ENCODE measurements around the gene MIOS. TPM values are rescaled to one million over a fixed set of nuclear protein-coding genes. Genes with fewer than 3 reads are reported as not detected.

The MIOS gene
- total and polyA plus RNA-seq, 2 of the 8 experiments (the other 6 are each of a cell fraction or from before 2014, with no cell fraction given) = 15.5 to 50.7 TPM

GRCh38 chr7:7527047-7527446, 39.6 kb upstream of the MIOS start:
- no peaks in the 10 kb centered on the region for H3K23me2 ChIP-seq (ENCODE audit: low read depth, low read length)
- H2BK15ac ChIP-seq (ENCODE audit: low read length) = no peak overlapping the region
- no peak overlapping the region for H4K5ac ChIP-seq (ENCODE audit: insufficient read length, low read depth, low read length)
- H3K4me1 ChIP-seq (replicated peaks in 1 of 4; ENCODE audit: control insufficient read depth in 3 of 4, insufficient read depth in 4 of 4, low read length in 3 of 4) = no peaks in the 10 kb centered on the region
- H4K20me1 ChIP-seq (replicated peaks in 1 of 2; ENCODE audit: control insufficient read depth in 1 of 2, insufficient read depth in 2 of 2, low read length in 2 of 2) = no peaks in the 10 kb centered on the region
- no peak overlapping the region for H2BK120ac ChIP-seq (replicated peaks; ENCODE audit: low read depth, low read length)
- TF ChIP-seq CEBPB (IDR thresholded peaks at IDR 0.05; ENCODE audit: low read depth, low read length) (no peak), YY1 (IDR thresholded peaks at IDR 0.05; ENCODE audit: low read depth, low read length) (no peak), ASH2L (IDR thresholded peaks at IDR 0.05; ENCODE audit: low read length) (no peak), RAD21 (IDR thresholded peaks at IDR 0.05 in 1 of 2, conservative IDR thresholded peaks at IDR 0.05 in 1 of 2; ENCODE audit: low read depth in 2 of 2, low read length in 2 of 2) (no peak), RNF2 (IDR thresholded peaks at IDR 0.05; ENCODE audit: borderline replicate concordance, low read depth, low read length, missing control alignments, poor library complexity, severe bottlenecking) (no peak), TAF1 (IDR thresholded peaks at IDR 0.05; ENCODE audit: low read depth, low read length) (no peak), ATF2 (IDR thresholded peaks at IDR 0.05; ENCODE audit: low read length) (no peak), SP2 (IDR thresholded peaks at IDR 0.05; ENCODE audit: low read length) (no peak), PHF8 (conservative IDR thresholded peaks at IDR 0.05; ENCODE audit: low read depth, low read length) (no peak), KDM1A (IDR thresholded peaks at IDR 0.05; ENCODE audit: borderline replicate concordance, low read length) (no peak), POLR2A (IDR thresholded peaks at IDR 0.05; ENCODE audit: control extremely low read depth in 1 of 2, low read depth in 2 of 2, low read length in 2 of 2) (no peak), KDM4A (IDR thresholded peaks at IDR 0.05; ENCODE audit: low read depth, low read length, severe bottlenecking) (no peak)
- no peak overlapping the region for H3K27ac ChIP-seq (ENCODE audit: low read depth, low read length)
- no peak overlapping the region for H3K9ac ChIP-seq (replicated peaks in 1 of 4; ENCODE audit: extremely low read depth in 1 of 4, low read depth in 3 of 4, low read length in 3 of 4)
- no peak overlapping the region for H3K4me3 ChIP-seq (ENCODE audit: extremely low read depth in 1 of 4, insufficient read depth in 2 of 4, low read depth in 3 of 4, low read length in 4 of 4)
- H3K4me2 ChIP-seq (ENCODE audit: insufficient read depth in 1 of 2, low read depth in 2 of 2, low read length in 2 of 2) = no peak overlapping the region
- POLR2A ChIA-PET (ENCODE audit: partially characterized antibody) = no interaction called here
- no peak overlapping the region for H4K91ac ChIP-seq (replicated peaks; ENCODE audit: insufficient read length, low read length)
- 100% methylated on average over 3 of the region's 3 CpGs; no CpG with 5 or more reads in 1 of the 2 experiments for WGBS, 2 experiments (ENCODE audit: extremely low coverage in 1 of 2, insufficient coverage in 1 of 2, insufficient read length in 1 of 2, insufficient replicate concordance in 2 of 2, low coverage in 1 of 2, low lambda C conversion rate in 2 of 2, missing lambda C conversion rate in 1 of 2)
- no peaks in the 10 kb centered on the region for H3K27me3 ChIP-seq (replicated peaks in 1 of 4; ENCODE audit: control insufficient read depth in 3 of 4, extremely low read depth in 1 of 4, insufficient read depth in 3 of 4, low read length in 3 of 4)
- H2BK5ac ChIP-seq (ENCODE audit: low read depth, low read length) = no peak overlapping the region
- H3K56ac ChIP-seq (replicated peaks; ENCODE audit: insufficient read length, low read depth, low read length) = no peak overlapping the region
- no peak for DNase-seq (ENCODE audit: low read depth in 1 of 2, low spot score in 2 of 2)
- no peak overlapping the region for H3K14ac ChIP-seq (ENCODE audit: insufficient read length)
- FAIRE-seq = no peak
- H2AFZ ChIP-seq (ENCODE audit: low read length) = no peak overlapping the region
- no peaks in the 10 kb centered on the region for H3K36me3 ChIP-seq (ENCODE audit: control insufficient read depth in 2 of 4, insufficient read depth in 4 of 4, low read length in 3 of 4)
- H4K8ac ChIP-seq (ENCODE audit: extremely low read depth, insufficient read depth, low read length) = no peak overlapping the region
- H3K79me2 ChIP-seq (ENCODE audit: control insufficient read depth in 1 of 2, insufficient read depth in 2 of 2, low read length in 2 of 2) = no peaks in the 10 kb centered on the region
- no peak overlapping the region for H3K4ac ChIP-seq (replicated peaks; ENCODE audit: insufficient read length, low read depth, low read length)
- H3K23ac ChIP-seq (ENCODE audit: insufficient read length) = no peak overlapping the region
- no peaks in the 10 kb centered on the region for H3K79me1 ChIP-seq (ENCODE audit: low read depth, low read length)
- H2BK20ac ChIP-seq (ENCODE audit: low read length) = no peak overlapping the region
- no peak overlapping the region for H2BK12ac ChIP-seq (ENCODE audit: low read depth, low read length)
- H3K18ac ChIP-seq (ENCODE audit: extremely low read depth, low read length) = no peak overlapping the region
- no peak overlapping the region for H2AK5ac ChIP-seq (ENCODE audit: low read depth, low read length)
- CTCF ChIA-PET (ENCODE audit: partially characterized antibody) = no interaction called here
- no peaks in the 10 kb centered on the region for H3K9me3 ChIP-seq (ENCODE audit: insufficient read depth in 2 of 2, low read depth in 1 of 2, low read length in 1 of 2)

All from H1 (cell line).